Thymus (tissue), 11 donors: ENCODE measurements around the gene RFTN1. TPM values are rescaled to one million over a fixed set of nuclear protein-coding genes. Genes with fewer than 3 reads are reported as not detected.

Experiments
- DNase-seq, 9 donors: peaks; one replicate each; pipeline ENCODE4 v3.0.0-alpha.2; 2013; ENCODE audit warnings: low spot score in 9 of 9, low read depth in 6 of 9, missing footprints in 1 of 9
- H3K27ac ChIP-seq, 2 donors: one replicate each; pipeline ENCODE4 v1.5.1; 2013; ENCODE audit warnings: control low read depth in 1 of 2, low read depth in 1 of 2, low read length in 1 of 2, mild to moderate bottlenecking in 1 of 2, moderate library complexity in 1 of 2
- H3K27me3 ChIP-seq, 2 donors: one replicate each; pipeline ENCODE4 v1.5.1; 2013; ENCODE audit warnings: low read length in 1 of 2; ENCODE audit not compliant: control insufficient read depth in 2 of 2, insufficient read depth in 1 of 2
- H3K36me3 ChIP-seq, 2 donors: one replicate each; pipeline ENCODE4 v1.5.1; 2013; ENCODE audit warnings: low read length in 1 of 2, mild to moderate bottlenecking in 1 of 2, moderate library complexity in 1 of 2; ENCODE audit not compliant: control insufficient read depth in 2 of 2, insufficient read depth in 2 of 2
- H3K4me1 ChIP-seq, 2 donors: one replicate each; pipeline ENCODE4 v1.5.1; 2013; ENCODE audit warnings: low read length in 2 of 2; ENCODE audit not compliant: control insufficient read depth in 2 of 2, insufficient read depth in 2 of 2
- H3K4me3 ChIP-seq, 2 donors: one replicate each; pipeline ENCODE4 v1.5.1; 2013; ENCODE audit warnings: low read length in 2 of 2, control low read depth in 1 of 2, mild to moderate bottlenecking in 1 of 2
- H3K9me3 ChIP-seq, 2 donors: one replicate each; pipeline ENCODE4 v1.5.1; 2013; ENCODE audit warnings: low read length in 1 of 2, mild to moderate bottlenecking in 1 of 2; ENCODE audit not compliant: control insufficient read depth in 2 of 2, insufficient read depth in 1 of 2
- WGBS: extraction: QIAGEN DNeasy Blood & Tissue Kit; methylation state at CpG from one replicate; pipeline ENCODE4 v1.1.7; 2013; 5-methylcytosine and 5-hydroxymethylcytosine counted together
- polyA plus RNA-seq: library from polyadenylated mRNA; stranded (reverse); fragments of 200-250 nt; gene quantifications from one replicate; pipeline ENCODE4 v1.2.3, GENCODE V29; 2013
- total RNA-seq: library from RNA; stranded (reverse); fragments of 120-200 nt; gene quantifications from one replicate; pipeline ENCODE4 v1.2.4, GENCODE V29; 2013
- donor health status: healthy.

RFTN1 gene
- total and polyA plus RNA-seq, 2 donors, result 57.6 to 87.8 TPM

- no peak overlapping the region for H3K27ac ChIP-seq
- H3K4me1 ChIP-seq, result peaks cover 0 to 16% of the 10 kb centered on the region in 2 donors
- DNase-seq, result no peak
- WGBS, result 95% methylated on average over 8 of the region's 8 CpGs
- no peaks in the 10 kb centered on the region for H3K9me3 ChIP-seq
- H3K27me3 ChIP-seq, result no peaks in the 10 kb centered on the region
- H3K4me3 ChIP-seq, result no peak overlapping the region
- no peaks in the 10 kb centered on the region for H3K36me3 ChIP-seq
Observed at GRCh38 chr3:16534640-16535262, 21.3 kb upstream of the RFTN1 start.

- Histone ChIP-seq H3K4me3 (no peak overlapping the region), H3K27me3 (no peaks in the 10 kb centered on the region), H3K9me3 (no peaks in the 10 kb centered on the region), H3K36me3 (no peaks in the 10 kb centered on the region), H3K27ac (no peak overlapping the region), H3K4me1 (peaks cover 5 to 21% of the 10 kb centered on the region in 2 donors)
- 90% methylated on average over 5 of the region's 5 CpGs for WGBS
- DNase-seq, result no peak
Observed at GRCh38 chr3:16533928-16534574, 20.6 kb upstream of the RFTN1 start.

GRCh38 chr3:16529264-16529663 lies 15.8 kb upstream of the RFTN1 start:
- peaks cover 10 to 20% of the 10 kb centered on the region in 2 donors for H3K4me1 ChIP-seq
- H3K36me3 ChIP-seq, result no peaks in the 10 kb centered on the region
- H3K9me3 ChIP-seq, result peaks cover 0 to 2% of the 10 kb centered on the region in 2 donors
- peak in 1 of 9 donors; percentile 63 for DNase-seq
- 58% methylated on average over 1 of the region's 1 CpG for WGBS
- H3K27me3 ChIP-seq, result no peaks in the 10 kb centered on the region
- no peak overlapping the region for H3K27ac ChIP-seq
- no peak overlapping the region for H3K4me3 ChIP-seq

- WGBS, result 93% methylated on average over 4 of the region's 4 CpGs
- Histone ChIP-seq H3K36me3 (no peaks in the 10 kb centered on the region), H3K27me3 (no peaks in the 10 kb centered on the region), H3K9me3 (peaks cover 0 to 5% of the 10 kb centered on the region in 2 donors), H3K4me3 (no peak overlapping the region), H3K27ac (no peak overlapping the region), H3K4me1 (peaks cover 10 to 20% of the 10 kb centered on the region in 2 donors)
- no peak for DNase-seq
Observed at GRCh38 chr3:16528581-16528993, 15.1 kb upstream of the RFTN1 start.

GRCh38 chr3:16528106-16528505 lies 14.6 kb upstream of the RFTN1 start:
- Histone ChIP-seq H3K27me3 (no peaks in the 10 kb centered on the region), H3K4me1 (peaks cover 10 to 20% of the 10 kb centered on the region in 2 donors), H3K9me3 (peaks cover 0 to 5% of the 10 kb centered on the region in 2 donors), H3K4me3 (no peak overlapping the region), H3K27ac (no peak overlapping the region), H3K36me3 (no peaks in the 10 kb centered on the region)
- WGBS, result 98% methylated on average over 5 of the region's 5 CpGs
- no peak for DNase-seq

GRCh38 chr3:16524196-16524595 lies 10.7 kb upstream of the RFTN1 start:
- no peak overlapping the region for H3K4me3 ChIP-seq
- H3K4me1 ChIP-seq, result peaks cover 8 to 26% of the 10 kb centered on the region in 2 donors
- no peaks in the 10 kb centered on the region for H3K36me3 ChIP-seq
- H3K27me3 ChIP-seq, result no peaks in the 10 kb centered on the region
- no peak for DNase-seq
- 99% methylated on average over 2 of the region's 2 CpGs for WGBS
- H3K9me3 ChIP-seq, result peaks cover 0 to 13% of the 10 kb centered on the region in 2 donors
- no peak overlapping the region for H3K27ac ChIP-seq

- Histone ChIP-seq H3K4me1 (peaks cover 5 to 24% of the 10 kb centered on the region in 2 donors), H3K9me3 (peaks cover 0 to 13% of the 10 kb centered on the region in 2 donors), H3K4me3 (no peak overlapping the region), H3K27ac (no peak overlapping the region), H3K27me3 (no peaks in the 10 kb centered on the region), H3K36me3 (no peaks in the 10 kb centered on the region)
- no peak for DNase-seq
- WGBS, result 96% methylated on average over 2 of the region's 2 CpGs
Observed at GRCh38 chr3:16523778-16524177, 10.3 kb upstream of the RFTN1 start.

- Histone ChIP-seq H3K27me3 (no peaks in the 10 kb centered on the region), H3K4me3 (no peak overlapping the region), H3K9me3 (peaks cover 0 to 18% of the 10 kb centered on the region in 2 donors), H3K27ac (no peak overlapping the region), H3K36me3 (no peaks in the 10 kb centered on the region), H3K4me1 (peaks cover 2 to 20% of the 10 kb centered on the region in 2 donors)
- DNase-seq, result no peak
Observed at GRCh38 chr3:16522834-16523233, 9.3 kb upstream of the RFTN1 start.

GRCh38 chr3:16520970-16521881 lies 7.7 kb upstream of the RFTN1 start:
- H3K4me1 ChIP-seq, result peaks cover 10 to 31% of the 10 kb centered on the region in 2 donors
- H3K4me3 ChIP-seq, result no peak overlapping the region
- H3K27me3 ChIP-seq, result no peaks in the 10 kb centered on the region
- peaks cover 0 to 18% of the 10 kb centered on the region in 2 donors for H3K9me3 ChIP-seq
- no peak overlapping the region for H3K27ac ChIP-seq
- H3K36me3 ChIP-seq, result no peaks in the 10 kb centered on the region
- DNase-seq, result no peak
- 87% methylated on average over 5 of the region's 5 CpGs for WGBS
